Karpas-422 (cell line): ENCODE results near the gene PHC3. TPM values are rescaled to one million over a fixed set of nuclear protein-coding genes. Genes with fewer than 3 reads are reported as not detected.
"Not testable (repeated sequence)": the region's sequence is repeated elsewhere in the genome, so short reads cannot be mapped to it uniquely, and the experiment has no call there.

Source experiments
- DNase-seq: peaks from one replicate; pipeline ENCODE4 v3.0.0-alpha.2; 2015
- H2AFZ ChIP-seq: fragments of 200-600 bp; sonication (generic); 2 replicates; pipeline ENCODE4 v1.6.1; 2014; ENCODE audit warnings: antibody characterized with exemption, low read length, mixed read lengths
- H3K27ac ChIP-seq: fragments of 200-600 bp; sonication (generic); 2 replicates; pipeline ENCODE4 v1.5.1; 2014; ENCODE audit warnings: mild to moderate bottlenecking, low read length, moderate library complexity
- H3K27me3 ChIP-seq: fragments of 200-600 bp; sonication (generic); 2 replicates; pipeline ENCODE4 v1.6.1; 2014; ENCODE audit warnings: low read length, mixed read lengths
- H3K36me3 ChIP-seq: fragments of 200-600 bp; sonication (generic); 2 replicates; pipeline ENCODE4 v1.6.1; 2014; ENCODE audit warnings: low read length, mixed read lengths; ENCODE audit not compliant: insufficient read depth
- H3K4me1 ChIP-seq: fragments of 200-600 bp; sonication (generic); 2 replicates; pipeline ENCODE4 v1.6.1; 2014; ENCODE audit warnings: mild to moderate bottlenecking, low read length, mixed read lengths
- H3K4me2 ChIP-seq: fragments of 200-600 bp; sonication (generic); 2 replicates; pipeline ENCODE4 v1.6.1; 2014; ENCODE audit warnings: low read length, low read depth, mild to moderate bottlenecking; ENCODE audit not compliant: poor library complexity, severe bottlenecking
- H3K4me3 ChIP-seq: fragments of 200-600 bp; sonication (generic); 2 replicates; pipeline ENCODE4 v1.5.1; 2014; ENCODE audit warnings: mild to moderate bottlenecking, antibody characterized with exemption, low read length, mixed read lengths
- H3K79me2 ChIP-seq: fragments of 200-600 bp; sonication (generic); 2 replicates; pipeline ENCODE4 v1.6.1; 2014; ENCODE audit warnings: mild to moderate bottlenecking, low read length, mixed read lengths
- H3K9ac ChIP-seq: fragments of 200-600 bp; sonication (generic); 2 replicates; pipeline ENCODE4 v1.6.0; 2014; ENCODE audit warnings: low read length
- H3K9me2 ChIP-seq: fragments of 200-600 bp; sonication (generic), shearing (Covaris generic); replicated peaks from 2 replicates; pipeline ENCODE4 v1.6.0; 2014; ENCODE audit warnings: mild to moderate bottlenecking, low read length, moderate library complexity; ENCODE audit not compliant: insufficient read depth
- H3K9me3 ChIP-seq: fragments of 300-700, 200-600 bp; sonication (generic); 2 replicates; pipeline ENCODE4 v1.6.1; 2014; ENCODE audit warnings: low read length, mixed read lengths
- H4K20me1 ChIP-seq: fragments of 200-600 bp; sonication (generic); 2 replicates; pipeline ENCODE4 v1.6.1; 2014; ENCODE audit warnings: mild to moderate bottlenecking, antibody characterized with exemption, low read length, low read depth; ENCODE audit not compliant: insufficient read depth
- total RNA-seq: library from RNA; depleted of rRNA; stranded (reverse); fragments of >200 nt; shearing (Covaris generic); gene quantifications from 2 replicates; pipeline ENCODE4 v1.2.3, GENCODE V29; 2014; ENCODE audit warnings: low replicate concordance

Gene PHC3
- total RNA-seq, 1 experiment from 2014 or later = 89.9 TPM

DNA sequence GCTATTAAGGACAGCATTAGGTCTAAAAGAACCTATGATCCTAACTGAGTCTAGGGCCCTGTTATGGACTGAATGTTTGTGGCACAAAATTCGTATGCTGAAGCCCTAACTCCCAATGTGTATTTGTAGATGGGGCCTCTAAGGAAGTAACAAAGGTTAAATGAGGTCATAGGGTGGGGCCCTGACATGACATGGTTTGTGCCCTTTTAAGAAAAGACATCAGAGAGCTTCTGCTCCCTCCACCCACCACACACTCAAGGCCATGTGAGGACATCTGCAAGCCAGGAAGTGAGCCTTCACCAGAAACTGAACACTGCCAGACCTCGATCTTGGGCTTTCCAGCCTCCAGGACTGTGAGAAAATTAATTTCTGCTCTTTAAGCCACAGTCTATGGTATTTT is 49.2 kb downstream of the PHC3 start:
- Histone ChIP-seq H3K79me2 (peaks cover 62% of the 10 kb centered on the region), H3K27ac (no peak overlapping the region), H3K9me3 (no peaks in the 10 kb centered on the region), H3K9me2 (no peaks in the 10 kb centered on the region), H3K9ac (no peak overlapping the region), H3K4me3 (no peak overlapping the region), H3K27me3 (no peaks in the 10 kb centered on the region), H2AFZ (no peak overlapping the region), H4K20me1 (no peaks in the 10 kb centered on the region), H3K4me1 (peaks cover 45% of the 10 kb centered on the region), H3K4me2 (no peak overlapping the region), H3K36me3 (peaks cover 48% of the 10 kb centered on the region)
- no peak for DNase-seq

DNA sequence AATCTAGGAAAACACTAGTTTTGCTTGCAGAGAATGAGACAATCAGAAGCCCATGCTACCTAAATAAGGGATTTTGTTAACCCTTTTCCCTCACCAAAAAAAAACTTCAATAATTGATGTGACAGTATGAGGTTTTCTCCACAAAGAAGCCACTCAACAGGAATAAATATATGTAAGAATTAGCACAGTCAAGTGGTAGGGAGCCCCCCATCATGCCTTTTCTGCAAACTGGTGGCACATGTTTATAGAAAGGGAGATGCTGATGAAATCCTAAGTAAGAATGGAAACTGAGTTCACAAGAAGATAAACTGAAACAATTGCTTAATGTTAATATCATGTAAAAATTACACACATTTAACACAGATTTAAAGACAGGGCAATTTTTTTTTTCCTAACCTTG is 51.0 kb downstream of the PHC3 start:
- Histone ChIP-seq H3K9me2 (no peaks in the 10 kb centered on the region), H3K4me1 (peaks cover 57% of the 10 kb centered on the region), H3K79me2 (peaks cover 59% of the 10 kb centered on the region), H3K36me3 (peaks cover 31% of the 10 kb centered on the region), H3K9ac (no peak overlapping the region), H3K9me3 (no peaks in the 10 kb centered on the region), H3K27me3 (no peaks in the 10 kb centered on the region), H3K4me3 (no peak overlapping the region), H3K27ac (peak overlapping the region; percentile 86), H4K20me1 (no peaks in the 10 kb centered on the region), H3K4me2 (peak overlapping the region; percentile 3), H2AFZ (no peak overlapping the region)
- no peak for DNase-seq

DNA sequence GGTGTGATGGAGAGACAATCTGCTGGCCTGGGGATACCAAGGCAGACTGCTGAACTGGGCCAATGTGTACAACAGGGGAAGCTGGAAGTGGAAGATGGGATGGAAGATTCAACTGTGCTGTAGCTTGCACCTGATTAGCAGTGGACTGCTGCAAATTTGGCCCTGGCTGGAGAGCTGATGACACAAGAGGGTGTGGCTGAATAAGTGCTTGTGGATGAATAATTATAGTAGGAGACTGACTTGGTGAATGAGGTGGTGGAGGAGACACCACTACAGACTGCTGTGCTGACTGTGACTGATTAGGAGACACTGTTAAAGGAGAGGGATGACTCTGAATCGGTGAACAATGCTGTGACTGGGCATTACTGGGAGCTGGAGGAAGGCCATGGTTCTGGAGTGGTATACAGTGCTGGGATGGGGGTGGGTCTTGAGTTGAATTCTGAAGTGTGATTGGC is 52.5 kb downstream of the PHC3 start:
- Histone ChIP-seq H3K4me2 (peak overlapping the region; percentile 35), H3K36me3 (peaks cover 21% of the 10 kb centered on the region), H3K9me3 (no peaks in the 10 kb centered on the region), H3K79me2 (peaks cover 61% of the 10 kb centered on the region), H3K27ac (peak overlapping the region; percentile 86), H3K27me3 (no peaks in the 10 kb centered on the region), H3K4me1 (peaks cover 64% of the 10 kb centered on the region), H3K4me3 (peak overlapping the region; percentile 20; the same call in 1 of the 2 replicates), H4K20me1 (no peaks in the 10 kb centered on the region), H3K9ac (peak overlapping the region; percentile 28; the same call in 1 of the 2 replicates), H3K9me2 (no peaks in the 10 kb centered on the region), H2AFZ (no peak overlapping the region)
- DNase-seq = no peak

DNA sequence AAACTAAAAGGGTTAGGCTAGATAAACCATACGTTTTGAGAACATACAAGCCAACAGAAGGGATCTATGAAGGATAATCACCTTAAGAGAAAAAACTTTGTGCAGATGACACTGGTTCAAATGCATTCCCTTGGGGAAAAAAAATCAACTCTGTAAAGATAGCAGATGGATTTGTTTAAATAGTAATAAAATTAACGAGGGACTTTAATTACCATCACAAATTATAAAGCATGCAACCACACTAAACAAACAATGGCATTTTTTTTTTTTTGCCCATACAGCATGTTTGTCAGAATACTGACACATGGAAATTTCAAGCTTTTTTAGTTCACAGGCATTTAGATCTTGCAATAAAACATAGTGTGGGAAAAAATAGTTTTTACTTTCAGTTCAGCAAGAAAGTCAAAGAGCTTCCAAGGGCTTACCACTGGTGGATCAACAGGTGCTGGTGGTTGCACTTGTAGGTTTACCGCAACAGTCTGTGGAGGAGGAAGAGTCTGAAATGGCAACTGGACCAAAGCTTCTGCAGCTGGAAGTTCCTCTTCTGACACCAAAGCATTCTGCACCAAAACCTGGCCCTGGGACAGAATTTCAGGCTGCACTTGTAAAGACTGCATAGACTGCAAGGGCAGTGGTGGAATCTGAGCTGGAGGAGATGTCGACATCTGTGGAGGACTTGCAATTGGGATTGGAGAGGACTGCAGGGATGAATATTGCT is 53.1 kb downstream of the PHC3 start:
- Histone ChIP-seq H3K9me2 (no peaks in the 10 kb centered on the region), H3K27me3 (no peaks in the 10 kb centered on the region), H3K4me3 (peak overlapping the region; percentile 20; the same call in 1 of the 2 replicates), H2AFZ (no peak overlapping the region), H3K4me2 (peak overlapping the region; percentile 35), H3K9ac (peak overlapping the region; percentile 28; the same call in 1 of the 2 replicates), H3K36me3 (peaks cover 16% of the 10 kb centered on the region), H3K79me2 (peaks cover 58% of the 10 kb centered on the region), H4K20me1 (no peaks in the 10 kb centered on the region), H3K9me3 (no peaks in the 10 kb centered on the region), H3K27ac (peak overlapping the region; percentile 86), H3K4me1 (peaks cover 64% of the 10 kb centered on the region)
- DNase-seq = peak; percentile 69

DNA sequence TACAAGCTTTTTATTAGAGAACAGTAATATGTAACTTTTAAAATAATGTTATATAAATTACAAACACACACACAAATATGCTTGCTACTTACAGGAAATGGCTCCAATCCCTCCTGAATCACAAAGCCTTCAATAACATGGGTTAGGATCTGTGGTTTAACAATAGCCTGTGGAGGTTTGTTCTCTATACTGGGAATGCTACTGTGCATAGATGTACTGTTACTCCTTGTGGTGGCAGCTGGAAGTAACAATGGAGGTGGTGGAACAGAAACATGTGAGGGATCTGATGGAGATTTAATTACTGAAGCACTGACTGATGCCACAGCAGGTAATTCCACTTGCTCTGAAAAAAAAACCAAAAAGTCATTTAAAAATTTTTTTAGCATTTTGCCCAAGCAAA is 64.4 kb downstream of the PHC3 start:
- no peak for DNase-seq
- Histone ChIP-seq H3K27ac (no peak overlapping the region), H3K4me1 (peaks cover 3% of the 10 kb centered on the region; the same call in 1 of the 2 replicates), H4K20me1 (no peaks in the 10 kb centered on the region), H3K79me2 (peaks cover 44% of the 10 kb centered on the region), H3K9me3 (no peaks in the 10 kb centered on the region), H3K9ac (no peak overlapping the region), H3K36me3 (peaks cover 80% of the 10 kb centered on the region; the same call in 1 of the 2 replicates), H2AFZ (no peak overlapping the region), H3K27me3 (no peaks in the 10 kb centered on the region), H3K9me2 (no peaks in the 10 kb centered on the region), H3K4me3 (no peak overlapping the region), H3K4me2 (no peak overlapping the region)

DNA sequence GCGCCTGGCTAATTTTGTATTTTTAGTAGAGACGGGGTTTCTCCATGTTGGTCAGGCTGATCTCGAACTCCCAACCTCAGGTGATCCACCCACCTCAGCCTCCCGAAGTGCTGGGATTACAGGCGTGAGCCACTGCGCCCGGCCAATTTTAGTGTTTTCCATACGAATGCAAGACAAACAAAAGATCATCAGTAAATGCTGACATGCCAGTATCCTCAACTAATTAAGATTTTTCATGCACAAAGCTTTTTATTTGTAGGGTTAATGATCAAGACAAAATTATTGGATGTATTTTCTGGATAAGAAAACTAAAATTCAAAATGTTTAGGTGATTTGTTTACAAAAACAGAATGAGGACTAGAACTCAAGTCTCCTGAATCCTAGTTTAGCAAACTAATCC is 67.4 kb downstream of the PHC3 start:
- not testable (repeated sequence) for H2AFZ ChIP-seq, H4K20me1 ChIP-seq, DNase-seq, H3K9ac ChIP-seq, H3K9me3 ChIP-seq, H3K4me2 ChIP-seq, H3K4me1 ChIP-seq, H3K9me2 ChIP-seq, H3K4me3 ChIP-seq, H3K27ac ChIP-seq, H3K27me3 ChIP-seq
- peaks cover 74% of the 10 kb centered on the region; the same call in 1 of the 2 replicates for H3K36me3 ChIP-seq
- H3K79me2 ChIP-seq = peaks cover 39% of the 10 kb centered on the region

DNA sequence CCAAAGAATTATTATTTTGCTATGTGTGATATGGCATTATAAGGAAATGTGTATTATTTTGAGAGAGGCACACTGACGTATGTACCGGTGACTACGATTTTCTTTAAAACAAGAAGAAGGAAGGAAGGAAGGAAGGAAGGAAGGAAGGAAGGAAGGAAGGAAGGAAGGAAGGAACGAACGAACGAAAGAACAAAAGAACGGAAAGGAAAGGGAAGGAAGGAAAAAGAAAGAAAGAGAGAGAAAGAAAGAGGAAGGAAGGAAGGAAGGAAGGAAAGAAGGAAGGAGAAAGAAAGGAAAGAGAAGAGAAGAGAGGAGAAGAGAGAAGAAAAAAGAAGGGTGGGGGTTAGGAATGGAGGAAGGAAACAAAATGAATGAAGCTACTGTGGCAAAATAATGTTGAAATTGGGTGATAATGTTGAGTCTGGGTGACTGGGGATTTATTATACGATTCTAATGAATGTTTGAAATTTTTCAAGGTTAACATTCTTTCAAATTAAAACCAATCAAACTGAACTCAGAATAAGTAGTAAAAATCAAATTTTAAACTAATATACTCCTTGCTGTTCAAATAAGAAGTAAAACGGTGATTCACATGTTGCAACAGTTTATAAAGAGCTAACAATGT is 70.3 kb downstream of the PHC3 start:
- Histone ChIP-seq H3K9me3 (no peaks in the 10 kb centered on the region), H3K36me3 (peaks cover 65% of the 10 kb centered on the region), H3K4me3 (no peak overlapping the region), H3K4me1 (no peaks in the 10 kb centered on the region), H3K79me2 (peaks cover 37% of the 10 kb centered on the region), H4K20me1 (no peaks in the 10 kb centered on the region), H3K4me2 (no peak overlapping the region), H3K9me2 (no peaks in the 10 kb centered on the region), H3K27me3 (no peaks in the 10 kb centered on the region), H3K9ac (no peak overlapping the region), H3K27ac (no peak overlapping the region), H2AFZ (no peak overlapping the region)
- DNase-seq = no peak

DNA sequence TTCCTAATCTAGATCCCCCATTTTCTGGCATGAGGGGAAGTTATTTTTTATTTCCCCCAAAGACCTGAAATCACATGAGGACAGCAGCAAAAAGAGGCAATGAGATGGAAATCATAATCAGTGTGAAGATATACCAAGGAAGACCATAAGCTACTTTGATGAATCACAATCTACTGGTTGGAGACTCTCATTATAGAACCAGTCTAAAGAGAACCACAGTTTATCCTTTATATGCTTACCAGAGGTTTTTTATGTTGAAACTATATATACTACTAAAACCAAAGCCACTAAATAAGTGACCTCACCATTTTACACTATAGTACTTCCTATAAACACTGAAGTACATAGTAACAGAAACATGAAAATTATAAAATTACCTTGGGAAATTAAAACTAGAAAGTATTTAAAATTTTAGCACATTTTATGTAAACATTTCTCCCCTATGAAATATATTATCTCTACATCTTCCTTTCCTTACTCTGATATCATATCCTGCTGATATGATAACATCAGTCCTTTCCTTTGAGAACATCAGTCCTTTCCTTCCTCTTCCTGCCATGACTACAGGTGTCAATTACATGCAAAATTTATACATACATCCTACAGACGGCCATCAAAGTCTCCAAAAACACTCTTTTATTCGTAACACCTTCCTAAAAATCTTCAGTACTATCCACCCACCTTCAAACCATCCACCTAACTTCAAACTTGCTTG is 71.8 kb downstream of the PHC3 start:
- no peaks in the 10 kb centered on the region for H3K9me2 ChIP-seq
- H3K9ac ChIP-seq = no peak overlapping the region
- H3K36me3 ChIP-seq = peaks cover 55% of the 10 kb centered on the region
- no peaks in the 10 kb centered on the region for H4K20me1 ChIP-seq
- H3K4me3 ChIP-seq = no peak overlapping the region
- H3K9me3 ChIP-seq = no peaks in the 10 kb centered on the region
- no peak overlapping the region for H3K4me2 ChIP-seq
- H2AFZ ChIP-seq = no peak overlapping the region
- no peak overlapping the region for H3K27ac ChIP-seq
- H3K27me3 ChIP-seq = no peaks in the 10 kb centered on the region
- H3K4me1 ChIP-seq = no peaks in the 10 kb centered on the region
- no peak for DNase-seq
- H3K79me2 ChIP-seq = peaks cover 30% of the 10 kb centered on the region
